HG03060 (cell line): Measurements from ENCODE around the gene C3orf20.
"Not testable (repeated sequence)": the region's sequence is repeated elsewhere in the genome, so short reads cannot be mapped to it uniquely, and the experiment has no call there.

Source experiments
- ATAC-seq: cut with Tn5 transposase; IDR thresholded peaks from one replicate; pipeline ENCODE4 v1.9.1; 2021; ENCODE audit warnings: low read depth, moderate number of reproducible peaks; ENCODE audit not compliant: unreplicated experiment

C3orf20 gene

DNA sequence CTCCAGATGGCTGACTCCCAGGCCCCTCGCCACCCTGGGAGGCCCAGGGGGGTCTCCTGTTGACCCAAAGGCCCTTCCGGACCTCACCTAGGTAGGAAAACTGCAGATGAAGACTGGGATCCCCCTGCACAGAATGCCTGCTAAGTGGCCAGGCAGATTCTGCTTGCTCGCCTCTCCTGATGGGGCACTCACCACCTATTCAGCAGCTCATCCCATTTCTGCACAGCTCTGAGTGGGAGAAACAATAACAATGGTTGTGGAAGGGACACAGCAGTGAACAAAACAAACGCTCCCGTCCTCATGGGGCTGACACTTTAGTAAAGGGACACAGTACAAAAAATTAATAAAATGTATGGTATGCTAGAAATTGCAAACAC, 118.9 kb downstream of the C3orf20 start:
- no peak for ATAC-seq

DNA sequence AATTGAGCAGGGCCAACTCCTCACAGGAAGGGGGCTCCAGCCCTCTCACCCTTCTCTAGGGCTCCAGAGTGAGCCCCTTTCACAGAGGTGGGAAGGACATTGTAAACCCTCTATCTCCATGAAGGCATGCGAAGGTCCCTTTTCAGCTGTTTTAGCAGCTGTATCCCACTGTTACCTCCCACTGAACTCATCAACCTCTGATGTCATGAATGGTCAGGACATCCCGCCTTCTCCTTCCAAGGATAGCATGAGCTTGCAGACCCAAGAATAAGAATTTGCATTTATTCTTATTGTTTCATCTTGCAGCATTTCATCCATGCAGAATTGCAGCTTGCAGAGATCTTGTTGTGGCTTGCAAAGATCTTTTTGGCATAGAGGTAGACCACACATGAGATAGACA, 119.5 kb downstream of the C3orf20 start:
- ATAC-seq, result no peak

DNA sequence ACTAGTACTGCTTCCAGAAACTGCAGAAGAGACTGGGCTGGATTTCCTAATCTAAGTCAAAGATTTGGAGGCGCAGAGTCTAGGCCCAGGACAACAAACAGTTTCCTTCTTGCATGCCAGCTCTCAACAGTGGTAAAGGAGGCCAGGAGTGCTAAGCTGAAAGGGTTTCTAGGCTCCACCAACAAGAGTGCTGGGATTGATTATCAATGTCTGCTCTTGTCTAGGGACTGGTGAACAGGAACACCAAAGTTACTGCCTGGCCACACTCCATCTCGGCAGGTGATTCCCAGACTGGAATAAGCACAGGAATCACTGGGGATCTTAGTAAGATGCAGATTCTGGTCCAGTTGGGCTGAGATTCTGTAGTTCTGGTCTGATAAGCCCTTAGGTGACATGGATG, 121.1 kb downstream of the C3orf20 start:
- no peak for ATAC-seq

DNA sequence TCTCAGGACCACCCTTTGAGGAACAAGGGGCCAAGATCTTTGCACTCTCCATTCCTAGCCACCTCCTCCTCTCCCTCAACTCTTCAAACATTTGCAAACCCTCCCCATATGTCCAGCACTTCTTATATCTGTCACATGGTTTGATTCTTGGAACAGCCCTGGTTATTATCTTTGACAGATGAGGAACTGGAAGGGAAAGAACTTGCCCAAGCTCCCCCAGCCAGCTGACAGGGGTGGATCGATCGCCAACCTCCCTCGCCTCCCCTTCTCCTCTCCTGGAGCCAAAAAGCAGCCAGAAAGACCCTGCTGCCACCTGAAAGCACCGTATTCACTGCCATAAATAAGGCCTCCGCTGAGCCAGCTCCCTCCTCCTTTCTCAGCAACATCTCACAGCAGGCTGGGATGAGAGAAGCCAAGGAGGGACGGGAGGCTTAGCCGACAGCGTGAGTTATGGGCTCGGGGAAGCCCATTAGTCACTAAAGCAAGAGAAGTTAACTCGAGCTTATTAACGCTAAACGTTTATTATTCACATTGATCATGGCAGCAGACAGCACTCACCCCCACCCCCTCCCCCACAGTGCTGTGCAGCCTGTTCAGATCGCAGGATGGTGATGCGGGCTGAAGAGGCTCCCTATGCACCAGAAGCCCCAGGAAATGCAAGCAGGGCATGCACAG, 121.6 kb downstream of the C3orf20 start:
- ATAC-seq, result no peak

DNA sequence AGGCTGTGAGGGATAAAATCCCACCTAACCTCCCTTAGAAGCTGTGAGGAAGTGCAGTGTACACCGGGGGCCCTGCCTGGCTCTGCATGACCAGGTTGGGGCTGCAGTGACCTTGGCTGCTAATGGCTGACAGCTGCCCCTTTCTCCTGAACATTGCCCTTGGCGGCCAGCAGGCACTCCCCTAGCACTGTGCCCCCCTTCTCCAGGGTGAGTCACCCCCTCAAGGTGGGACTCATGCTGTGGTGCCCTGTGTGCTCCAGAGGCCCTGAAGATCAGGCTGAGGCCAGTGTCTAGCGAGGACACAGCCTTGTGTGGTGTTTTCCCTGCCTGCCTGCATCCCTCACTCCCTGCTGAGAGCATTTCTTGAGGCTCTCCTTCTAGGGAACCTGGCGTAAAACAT, 122.8 kb downstream of the C3orf20 start:
- no peak for ATAC-seq

DNA sequence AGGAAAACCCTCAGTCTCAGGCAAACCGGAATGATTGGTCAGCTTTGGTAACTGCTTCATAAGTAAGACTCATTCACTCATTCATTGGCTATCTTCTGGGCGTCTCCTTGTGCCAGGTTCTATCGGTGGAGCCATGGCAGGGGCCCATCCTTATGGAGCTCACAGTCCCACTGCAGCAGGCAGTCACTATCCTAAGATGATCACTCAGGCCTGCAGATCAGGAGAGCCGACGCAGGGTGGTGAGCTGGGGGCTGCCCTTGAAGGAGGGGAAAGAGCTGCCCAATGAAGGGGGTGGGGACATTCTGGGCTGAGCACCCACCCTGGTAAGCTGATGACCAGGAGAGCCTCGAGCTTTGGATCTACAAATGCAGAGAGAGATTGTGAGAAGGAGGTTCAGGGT, 123.3 kb downstream of the C3orf20 start:
- ATAC-seq, result no peak

DNA sequence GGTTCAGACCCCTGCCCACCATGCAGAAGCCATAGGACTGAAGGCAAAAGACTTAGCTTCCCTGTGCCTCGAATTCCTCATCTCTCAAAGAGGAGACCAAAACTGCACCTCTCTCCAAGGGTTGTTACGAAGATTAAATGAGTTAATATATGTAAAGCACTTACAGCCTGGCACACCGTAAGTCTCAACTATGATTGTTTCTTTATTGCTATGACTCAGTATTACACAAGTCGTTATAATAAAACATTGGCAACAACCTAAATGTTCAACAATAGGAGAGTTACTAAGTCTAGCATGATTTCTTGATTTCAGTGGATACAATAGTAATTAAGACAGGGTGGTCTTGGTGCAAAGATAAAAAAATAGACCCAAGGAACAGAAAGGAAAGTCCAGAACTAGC, 124.2 kb downstream of the C3orf20 start:
- ATAC-seq, result no peak

DNA sequence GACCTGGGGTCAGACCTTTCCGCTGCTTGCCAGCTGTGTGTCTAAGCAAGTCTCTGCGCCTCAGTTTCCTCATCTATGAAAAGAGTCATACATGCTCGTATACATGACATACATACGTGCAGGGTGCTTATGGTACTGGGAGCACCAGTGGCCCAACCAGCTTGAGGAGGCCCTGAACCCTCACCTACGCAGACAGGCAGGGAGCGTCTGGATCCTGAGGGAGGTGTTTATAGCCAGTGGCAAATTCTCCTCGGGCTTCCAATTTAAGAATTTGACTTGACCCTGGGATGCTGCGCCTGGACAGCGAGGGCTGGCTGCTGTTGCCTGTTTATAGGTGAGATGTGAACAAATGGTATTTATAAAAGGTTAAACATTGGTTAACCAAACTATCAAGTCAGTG, 126.1 kb downstream of the C3orf20 start:
- no peak for ATAC-seq

DNA sequence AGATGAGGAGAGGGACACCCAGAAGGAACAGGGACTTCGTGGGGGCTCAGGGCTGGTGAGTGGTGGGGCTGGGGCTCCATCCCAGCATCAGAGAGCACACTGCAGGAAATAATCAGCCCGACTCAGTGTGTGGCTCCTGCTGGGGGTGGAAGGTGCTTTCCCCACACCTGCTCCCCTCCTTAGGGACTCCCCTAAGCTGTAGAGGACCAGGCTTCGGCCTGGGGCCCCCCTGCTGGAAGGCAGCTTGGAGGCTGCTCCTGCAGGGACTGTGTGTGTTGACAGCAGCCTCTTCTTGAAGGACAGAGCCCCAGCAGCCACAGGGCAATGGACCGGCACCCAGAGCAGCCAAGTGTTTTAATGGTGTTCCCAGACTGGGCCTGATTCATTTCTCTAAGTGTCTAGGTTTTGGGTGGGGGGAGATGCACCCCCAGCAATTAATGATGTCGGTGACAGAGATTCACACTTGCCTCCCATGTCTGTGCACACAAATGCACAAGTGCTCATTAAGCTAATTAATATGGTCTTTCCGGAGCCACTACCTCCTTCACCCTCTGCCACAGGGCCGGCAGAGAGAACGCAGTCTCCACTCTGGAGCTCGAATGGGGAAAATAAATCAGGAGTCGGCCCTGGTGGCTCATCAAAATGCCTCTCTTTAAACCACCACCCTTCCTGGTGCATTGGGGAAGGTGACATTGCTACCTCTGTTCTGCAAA, 126.9 kb downstream of the C3orf20 start:
- no peak for ATAC-seq

DNA sequence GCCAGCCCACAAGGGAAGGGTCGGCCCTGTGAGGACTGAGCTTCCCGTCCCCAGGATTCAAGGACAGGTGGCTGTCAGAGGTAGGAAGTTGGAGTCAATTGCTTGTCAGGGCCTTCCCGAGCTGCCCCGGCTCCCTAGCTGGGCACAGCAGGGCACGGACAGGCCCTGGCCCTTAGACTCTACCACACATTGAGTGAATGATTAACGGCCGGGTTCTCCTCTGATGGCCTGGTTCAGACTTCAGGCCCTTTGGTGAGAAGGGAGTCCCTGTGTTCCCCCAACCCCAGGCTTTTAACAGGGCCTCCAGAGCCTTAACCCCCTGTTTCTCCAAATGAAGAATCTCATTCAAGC, 127.4 kb downstream of the C3orf20 start:
- no peak for ATAC-seq

DNA sequence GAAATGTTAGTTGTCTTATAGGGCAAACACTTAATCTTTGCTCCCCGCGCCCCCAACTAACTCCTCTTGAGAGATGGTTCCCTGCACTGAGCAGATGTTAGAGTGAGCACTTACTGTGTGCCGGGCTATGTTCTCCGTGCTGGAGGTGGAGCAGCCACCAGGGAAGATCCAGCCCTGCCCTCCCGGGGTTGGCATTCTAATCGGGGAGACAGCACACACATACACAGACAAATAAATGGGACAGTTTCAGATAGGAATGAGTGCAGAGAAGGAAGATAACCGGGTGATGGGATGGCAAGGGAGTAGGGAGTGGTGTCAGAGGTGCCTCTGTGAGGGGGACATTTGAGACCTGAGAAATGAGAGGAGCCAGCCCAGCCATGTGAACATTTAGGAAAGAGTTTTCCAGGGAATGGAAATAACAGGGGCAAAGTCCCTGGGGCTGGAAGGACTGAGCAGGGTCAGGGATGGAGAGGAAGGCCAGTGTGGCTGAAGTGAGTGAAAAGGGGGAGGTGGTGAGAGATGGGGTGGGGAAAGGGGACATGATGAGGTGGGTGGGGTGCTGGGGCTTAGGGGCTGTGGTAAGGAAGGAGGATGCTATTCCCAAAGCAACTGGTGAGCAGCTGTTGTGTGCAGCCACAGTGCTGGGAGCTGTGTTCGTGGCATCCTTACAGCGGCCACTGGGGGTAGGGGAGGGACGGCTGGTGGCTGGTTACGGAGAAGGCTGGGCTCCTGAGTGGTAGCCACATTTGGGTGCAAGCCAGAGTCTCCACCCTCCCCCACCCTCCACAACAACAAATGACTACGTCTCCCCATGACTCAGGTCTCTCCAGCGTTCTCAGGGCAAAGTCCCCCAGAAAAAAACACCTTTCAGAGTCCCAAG, 128.4 kb downstream of the C3orf20 start:
- no peak for ATAC-seq

DNA sequence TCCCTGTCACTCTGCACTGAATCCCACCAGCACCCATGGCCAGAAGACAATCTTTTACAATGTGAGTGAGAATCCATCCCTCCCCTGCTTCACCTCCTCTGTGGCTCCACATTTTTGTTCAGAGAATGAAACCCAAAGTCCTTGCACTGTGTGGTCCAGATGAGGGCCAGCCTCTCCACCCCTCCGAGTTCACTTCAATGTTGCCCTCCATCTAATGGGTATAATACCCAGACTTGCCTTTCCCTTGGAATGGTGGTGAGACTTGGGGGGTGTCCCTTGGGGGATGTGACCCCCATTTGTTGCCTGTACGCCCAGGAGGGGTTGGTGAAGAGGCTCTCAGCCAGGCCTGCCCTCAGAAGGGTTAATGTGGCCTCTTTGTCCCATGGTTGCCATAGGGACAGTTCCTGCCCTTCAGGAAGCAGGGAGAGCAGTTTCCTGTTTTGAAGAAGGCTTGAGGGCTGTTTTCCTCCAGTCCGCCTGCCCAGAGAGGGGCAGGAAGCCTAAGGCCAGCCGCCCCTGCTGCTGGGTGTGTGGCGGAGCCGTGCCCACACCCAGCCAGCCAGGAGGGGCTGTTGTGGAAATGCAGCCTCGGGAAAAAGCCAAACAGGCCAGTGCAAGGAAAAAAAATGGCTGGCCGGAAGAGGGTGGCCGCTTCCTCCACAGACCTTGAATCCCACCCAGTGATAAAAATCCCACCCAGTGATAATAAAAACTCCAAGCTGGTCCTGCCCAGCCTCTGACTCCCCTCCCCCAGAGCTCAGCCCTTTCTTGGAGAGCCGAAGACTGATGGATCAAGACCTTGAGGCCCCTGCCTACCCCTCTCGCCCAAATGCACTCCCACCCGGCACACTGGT, 129.3 kb downstream of the C3orf20 start:
- ATAC-seq, result no peak

DNA sequence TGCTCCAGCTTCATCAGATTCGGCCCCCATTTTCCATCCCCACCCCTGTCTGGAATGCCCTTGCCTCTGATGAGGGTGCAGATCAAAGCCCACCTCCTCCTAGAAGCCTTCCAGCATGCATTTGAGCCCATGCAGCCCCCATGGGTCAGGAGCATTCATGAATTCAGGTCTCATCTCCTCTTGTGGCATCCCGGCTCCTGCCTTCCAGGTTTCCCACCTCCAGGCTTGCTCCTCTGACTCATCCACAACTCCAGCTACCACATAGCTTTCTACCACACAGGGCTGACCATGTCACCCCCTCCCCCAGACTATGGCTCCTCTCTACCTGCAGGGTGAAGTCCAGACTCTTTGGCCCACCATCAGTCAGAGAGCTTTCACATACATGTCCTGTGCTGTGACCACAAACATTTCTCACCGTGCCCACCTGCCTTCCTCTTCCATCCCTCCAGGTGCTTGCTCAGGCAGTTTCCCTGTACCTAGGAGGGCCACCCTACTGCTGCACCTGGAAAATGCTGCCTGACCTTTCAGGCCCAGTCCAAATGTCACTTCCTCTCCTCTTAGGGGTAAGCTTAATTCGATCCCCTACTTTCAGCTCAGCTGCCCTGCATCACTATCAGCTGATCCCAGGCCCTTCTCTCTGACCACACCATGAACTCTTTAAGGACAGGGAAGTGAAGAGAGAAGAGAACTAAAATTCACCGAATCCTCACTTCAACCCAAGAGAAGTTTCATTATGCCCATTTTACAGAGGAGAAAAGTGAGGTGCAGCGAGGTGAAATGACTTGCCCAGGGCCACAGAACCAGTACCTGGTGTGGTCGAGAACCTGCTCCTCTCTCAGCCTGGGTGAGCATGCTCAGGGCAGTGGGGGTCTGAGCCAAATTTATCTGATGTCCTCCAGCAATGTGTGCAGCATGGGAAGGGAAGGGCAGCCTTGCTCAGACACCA, 130.2 kb downstream of the C3orf20 start:
- no peak for ATAC-seq

DNA sequence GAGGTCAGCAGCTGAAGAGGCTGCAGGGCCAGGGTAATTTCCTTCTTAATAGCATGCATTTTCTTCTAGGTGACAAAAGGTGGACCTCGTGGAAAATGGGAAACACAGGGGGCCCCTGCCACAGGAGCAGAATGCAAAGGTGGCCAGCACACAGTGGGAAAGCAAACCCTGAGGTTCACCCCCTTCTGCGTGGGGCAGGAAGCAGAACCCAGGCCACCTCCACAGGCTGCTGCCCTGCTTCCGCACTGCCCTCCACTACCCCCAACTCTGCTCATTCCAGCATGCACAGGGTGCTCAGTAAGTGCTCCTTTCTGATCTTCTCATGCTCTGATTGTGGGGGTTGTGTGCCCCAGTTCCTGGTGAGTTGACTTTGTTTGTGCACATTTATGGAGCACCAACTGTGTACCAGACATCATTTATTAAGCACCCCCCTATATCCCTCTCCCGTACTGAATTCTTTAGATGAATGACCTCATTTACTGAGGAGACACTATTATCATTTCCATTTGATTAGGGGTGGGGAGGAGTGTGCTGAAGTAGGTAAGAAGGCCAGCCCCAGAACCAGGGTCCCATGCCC, 131.1 kb downstream of the C3orf20 start:
- ATAC-seq, result no peak

DNA sequence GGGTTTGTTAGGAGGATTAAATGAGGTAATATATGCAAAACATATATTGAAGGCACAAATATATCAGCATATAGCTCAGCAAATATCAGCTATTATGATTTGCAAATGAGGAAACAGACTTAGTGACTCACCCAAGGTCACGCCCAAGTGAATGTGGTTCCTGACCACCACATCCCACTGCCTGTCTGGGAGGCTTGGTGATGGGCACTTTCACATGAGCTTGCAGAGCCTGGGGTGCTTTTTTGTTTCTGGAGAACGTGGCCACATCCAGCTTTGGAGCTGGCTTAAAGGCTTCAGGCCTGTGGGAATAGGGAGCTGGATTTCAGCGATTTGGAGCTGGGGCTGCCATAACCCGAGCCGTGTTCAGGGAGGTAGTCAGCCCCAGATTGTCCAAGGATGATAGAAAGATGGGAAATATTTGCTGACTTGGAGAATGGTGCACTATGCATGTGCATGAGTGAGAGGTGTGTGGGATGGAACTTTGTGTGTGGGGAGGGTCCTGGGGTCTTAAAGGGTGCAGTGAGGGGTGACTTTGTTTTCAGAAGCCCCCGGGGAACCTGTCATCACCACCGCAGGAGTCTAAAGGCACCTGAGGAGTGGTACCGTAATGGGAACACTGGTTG, 131.8 kb downstream of the C3orf20 start:
- ATAC-seq, result no peak

DNA sequence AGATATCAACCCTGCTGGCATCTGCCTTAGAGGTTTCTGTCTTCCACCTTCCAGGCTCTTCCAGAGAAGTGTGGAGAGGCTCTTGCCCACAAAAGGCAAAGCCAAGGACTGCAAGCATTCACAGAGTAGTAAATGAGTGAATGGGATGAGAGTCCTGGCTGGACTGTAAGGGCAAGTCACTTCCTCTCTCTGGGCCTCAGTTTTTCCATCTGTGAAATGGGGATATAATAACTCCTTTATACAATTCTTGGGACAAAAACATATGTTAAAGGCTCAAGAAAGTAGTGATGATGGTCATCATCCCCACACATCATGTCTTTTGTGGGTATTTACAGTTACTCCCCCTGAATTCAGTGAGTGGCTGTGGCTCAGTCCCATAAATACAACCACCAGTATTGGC, 133.1 kb downstream of the C3orf20 start:
- no peak for ATAC-seq

DNA sequence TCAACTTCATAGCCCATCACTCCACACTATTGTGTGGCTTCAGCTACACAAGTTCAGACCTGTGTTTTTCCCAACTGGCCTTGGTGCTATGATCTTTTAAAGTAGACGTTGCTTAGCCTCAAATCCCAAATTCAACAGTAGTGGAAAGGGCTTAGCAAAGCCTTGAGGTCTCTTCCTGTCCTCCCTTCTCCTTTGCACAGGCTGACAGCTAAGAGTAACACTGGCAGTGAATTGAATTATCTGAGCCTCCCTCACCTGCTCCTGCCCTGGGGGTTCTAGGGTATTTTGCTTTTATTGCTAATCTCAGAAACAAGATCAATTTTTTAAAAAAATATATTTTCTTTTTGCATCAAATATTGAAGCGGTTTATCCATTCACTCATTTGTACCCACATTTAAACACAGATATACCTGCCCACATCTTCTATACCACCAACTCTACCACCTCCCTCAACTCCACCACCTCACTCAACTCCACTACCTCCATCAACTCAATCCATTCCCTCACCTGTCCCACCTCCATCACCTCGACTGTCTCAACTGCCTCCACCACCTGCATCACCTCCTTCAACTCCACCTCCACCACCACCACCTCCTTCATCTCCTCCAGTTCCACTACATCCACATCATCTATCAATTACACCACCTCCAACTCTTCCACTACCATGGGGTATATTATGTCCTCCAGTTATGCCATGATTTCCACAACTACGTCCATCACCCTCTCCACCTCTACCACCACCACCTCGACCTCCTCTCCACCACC, 133.7 kb downstream of the C3orf20 start:
- ATAC-seq, result no peak

DNA sequence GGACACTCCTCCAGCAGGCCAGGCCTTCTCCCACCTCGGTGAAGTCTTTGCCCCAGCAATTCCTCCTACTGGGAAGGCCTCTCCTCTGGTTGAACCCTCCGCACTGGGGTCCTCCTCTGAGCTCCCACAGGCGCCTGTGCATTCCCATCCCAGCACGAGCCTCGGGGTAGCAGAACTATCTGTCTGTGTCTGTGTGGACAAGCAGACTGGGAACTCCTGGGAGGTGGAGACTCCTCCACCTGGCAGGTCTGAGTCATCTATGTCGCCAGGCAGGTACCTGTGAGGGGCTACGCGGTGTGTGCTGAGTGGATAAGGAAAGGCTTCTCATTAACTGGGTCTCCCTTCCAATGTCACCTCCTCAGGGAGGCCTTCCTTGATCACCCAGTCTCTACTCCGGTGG, 134.7 kb downstream of the C3orf20 start:
- ATAC-seq, result not testable (repeated sequence)
